Kidney epithelial cell (primary cell): ENCODE results near the gene CTU2. TPM values are rescaled to one million over a fixed set of nuclear protein-coding genes. Genes with fewer than 3 reads are reported as not detected.

ENCODE experiments used
- DNase-seq: peaks from one replicate; pipeline ENCODE4 v3.0.0-alpha.2; 2010; ENCODE audit warnings: low read depth
- H3K27me3 ChIP-seq: 2 replicates; pipeline ENCODE4 v1.6.0; 2011; ENCODE audit warnings: low read length; ENCODE audit not compliant: control insufficient read depth, insufficient read depth
- H3K36me3 ChIP-seq: 2 replicates; pipeline ENCODE4 v1.5.1; 2011; ENCODE audit warnings: low read length; ENCODE audit not compliant: control insufficient read depth, insufficient read depth
- H3K4me3 ChIP-seq: 2 replicates; pipeline ENCODE4 v1.5.1; 2011; ENCODE audit warnings: low read depth, mild to moderate bottlenecking, control low read depth, low read length
- CTCF ChIP-seq: IDR thresholded peaks from 2 replicates; pipeline ENCODE4 v1.5.1; 2011; ENCODE audit warnings: mild to moderate bottlenecking, moderate library complexity, low read length, control low read depth, inconsistent platforms; ENCODE audit not compliant: insufficient read depth, poor library complexity, severe bottlenecking
- total RNA-seq: library from RNA; depleted of rRNA; stranded (reverse); fragments of >200 nt; gene quantifications from 2 replicates; pipeline ENCODE4 v1.2.3, GENCODE V29; 2015

Gene CTU2
- total RNA-seq, 1 donor from 2014 or later: 12.8 TPM

GRCh38 chr16:88700636-88701482, 5.4 kb upstream of the CTU2 start:
- Histone ChIP-seq H3K4me3 (no peak overlapping the region), H3K36me3 (no peaks in the 10 kb centered on the region), H3K27me3 (no peaks in the 10 kb centered on the region)
- TF ChIP-seq CTCF: no peak
- DNase-seq: peak; percentile 56

- H3K27me3 ChIP-seq: no peaks in the 10 kb centered on the region
- H3K4me3 ChIP-seq: no peak overlapping the region
- no peak for DNase-seq
- no peak for TF ChIP-seq CTCF
- no peaks in the 10 kb centered on the region for H3K36me3 ChIP-seq
Measured at GRCh38 chr16:88701581-88702370, 4.5 kb upstream of the CTU2 start.

- Histone ChIP-seq H3K36me3 (no peaks in the 10 kb centered on the region), H3K4me3 (no peak overlapping the region), H3K27me3 (no peaks in the 10 kb centered on the region)
- DNase-seq: no peak
- TF ChIP-seq CTCF: no peak
Measured at GRCh38 chr16:88702371-88703210, 3.7 kb upstream of the CTU2 start.

DNA sequence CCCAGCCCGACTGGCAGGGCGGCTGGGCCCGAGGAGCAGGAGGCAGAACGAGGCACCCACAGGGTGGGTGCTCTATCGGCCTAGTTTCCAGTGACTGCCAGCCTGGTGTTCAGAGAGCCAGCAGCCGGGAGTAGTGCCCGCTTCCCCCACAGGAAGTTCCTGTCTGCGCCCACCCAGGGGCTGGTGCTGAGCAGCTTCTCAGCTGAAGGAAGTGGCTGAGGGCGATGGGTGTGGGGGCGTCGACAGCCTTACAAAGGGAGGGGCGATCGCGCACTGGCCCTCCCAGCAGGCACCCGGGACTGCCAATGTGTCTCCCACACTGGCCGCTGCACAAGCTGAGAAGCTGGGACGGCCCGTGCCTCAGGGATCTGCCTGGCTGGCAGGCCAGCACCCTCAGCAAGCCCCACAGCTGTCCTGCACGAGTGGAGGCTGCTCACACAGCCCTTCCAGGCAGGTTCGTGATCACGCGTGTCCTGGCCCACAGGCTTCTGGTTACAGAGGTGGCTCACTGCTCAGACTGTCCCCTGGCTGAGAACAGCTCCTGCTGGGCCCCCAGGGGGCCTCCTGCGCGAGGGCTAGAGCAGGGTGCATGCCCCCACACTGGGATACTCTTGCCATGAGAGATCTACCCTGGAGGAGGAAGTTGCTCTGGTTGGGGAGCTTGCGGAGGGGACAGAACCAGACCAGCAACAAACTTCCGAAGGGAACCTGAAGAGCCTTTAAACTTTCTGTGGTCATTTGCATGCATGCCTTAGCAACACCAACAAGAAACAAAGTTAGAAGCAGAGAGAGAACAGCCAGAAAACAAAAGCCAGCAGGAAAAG, 2.6 kb upstream of the CTU2 start:
- no peak for DNase-seq
- Histone ChIP-seq H3K27me3 (no peaks in the 10 kb centered on the region), H3K36me3 (no peaks in the 10 kb centered on the region), H3K4me3 (no peak overlapping the region)
- no peak for TF ChIP-seq CTCF

DNA sequence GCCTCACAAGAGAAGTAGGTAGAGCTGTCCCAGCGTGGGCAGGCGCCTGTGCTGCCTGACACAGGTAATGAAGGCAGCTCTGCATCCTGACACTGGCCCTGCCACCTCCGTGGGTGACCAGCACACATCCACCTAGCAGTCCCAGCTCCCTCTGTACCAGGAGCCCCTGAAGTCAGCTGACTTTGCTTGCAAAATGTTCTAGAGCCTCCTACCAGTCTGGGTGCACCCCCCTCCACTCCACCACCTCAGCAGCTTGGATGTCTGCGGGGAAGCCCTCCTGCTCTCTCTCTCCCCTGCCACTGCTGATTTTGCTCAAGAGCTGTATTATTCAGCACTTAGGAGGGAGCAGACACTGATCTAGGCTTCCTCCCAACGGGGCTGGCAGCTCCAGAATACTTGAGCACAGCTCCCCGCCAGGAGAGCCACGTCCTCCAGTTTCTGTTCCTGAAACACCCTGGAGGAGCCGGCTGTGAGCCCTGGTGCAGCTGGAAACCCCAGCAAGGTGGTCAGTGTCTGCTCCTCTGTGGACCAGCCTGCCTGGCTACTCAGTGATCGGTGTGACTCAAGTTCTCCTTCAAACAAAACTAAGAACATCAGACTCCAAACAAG, 1.1 kb upstream of the CTU2 start:
- Histone ChIP-seq H3K27me3 (no peaks in the 10 kb centered on the region), H3K36me3 (no peaks in the 10 kb centered on the region), H3K4me3 (peak overlapping the region; percentile 98)
- no peak for TF ChIP-seq CTCF
- DNase-seq: no peak
